ENCODE data around the gene DTWD2. TPM values are rescaled to one million over a fixed set of nuclear protein-coding genes. Genes with fewer than 3 reads are reported as not detected.

DTWD2 gene
- total RNA-seq, 4 donors from 2014 or later, result 1.5 to 42.1 (median 15.9) TPM

DNA sequence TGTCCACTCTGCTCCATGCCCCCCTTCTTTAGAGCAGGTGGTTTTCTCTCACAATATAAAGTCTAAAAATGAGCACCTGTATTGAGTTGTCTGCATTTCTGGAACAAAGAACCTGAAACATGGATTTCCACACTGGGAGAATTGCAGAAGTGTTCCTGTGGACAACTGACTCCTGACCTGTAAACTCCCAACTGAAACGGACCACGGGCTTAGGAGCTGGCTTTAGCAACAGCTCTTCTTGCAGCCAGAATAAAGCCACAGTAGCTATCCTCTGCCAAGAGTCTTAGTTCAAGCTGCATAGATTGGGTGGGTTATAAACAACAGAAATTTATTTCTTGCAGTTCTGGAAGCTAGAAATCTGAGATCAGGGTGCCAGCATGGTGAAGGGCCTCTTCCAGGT, 194.7 kb downstream of the DTWD2 start:
- intact Hi-C loops (cut with DNase I; ENCODE audit: low total_unique reads), result no loop called here
- Histone ChIP-seq H3K36me3 (no peaks in the 10 kb centered on the region), H3K4me1 (no peaks in the 10 kb centered on the region), H3K9me3 (no peaks in the 10 kb centered on the region), H3K4me3 (no peak overlapping the region), H3K27ac (no peak overlapping the region), H3K27me3 (no peaks in the 10 kb centered on the region)
- TF ChIP-seq CTCF (IDR thresholded peaks at IDR 0.05) (no peak), POLR2A (IDR thresholded peaks at IDR 0.05) (no peak)
- DNase-seq, result no peak

GRCh38 chr5:118793091-118793490, 195.3 kb downstream of the DTWD2 start:
- intact Hi-C loops (cut with DNase I; ENCODE audit: low total_unique reads), result no loop called here
- Histone ChIP-seq H3K36me3 (no peaks in the 10 kb centered on the region), H3K9me3 (no peaks in the 10 kb centered on the region), H3K4me3 (no peak overlapping the region), H3K4me1 (no peaks in the 10 kb centered on the region), H3K27me3 (no peaks in the 10 kb centered on the region), H3K27ac (no peak overlapping the region)
- TF ChIP-seq CTCF (IDR thresholded peaks at IDR 0.05) (no peak), POLR2A (IDR thresholded peaks at IDR 0.05) (no peak)
- no peak for DNase-seq

DNA sequence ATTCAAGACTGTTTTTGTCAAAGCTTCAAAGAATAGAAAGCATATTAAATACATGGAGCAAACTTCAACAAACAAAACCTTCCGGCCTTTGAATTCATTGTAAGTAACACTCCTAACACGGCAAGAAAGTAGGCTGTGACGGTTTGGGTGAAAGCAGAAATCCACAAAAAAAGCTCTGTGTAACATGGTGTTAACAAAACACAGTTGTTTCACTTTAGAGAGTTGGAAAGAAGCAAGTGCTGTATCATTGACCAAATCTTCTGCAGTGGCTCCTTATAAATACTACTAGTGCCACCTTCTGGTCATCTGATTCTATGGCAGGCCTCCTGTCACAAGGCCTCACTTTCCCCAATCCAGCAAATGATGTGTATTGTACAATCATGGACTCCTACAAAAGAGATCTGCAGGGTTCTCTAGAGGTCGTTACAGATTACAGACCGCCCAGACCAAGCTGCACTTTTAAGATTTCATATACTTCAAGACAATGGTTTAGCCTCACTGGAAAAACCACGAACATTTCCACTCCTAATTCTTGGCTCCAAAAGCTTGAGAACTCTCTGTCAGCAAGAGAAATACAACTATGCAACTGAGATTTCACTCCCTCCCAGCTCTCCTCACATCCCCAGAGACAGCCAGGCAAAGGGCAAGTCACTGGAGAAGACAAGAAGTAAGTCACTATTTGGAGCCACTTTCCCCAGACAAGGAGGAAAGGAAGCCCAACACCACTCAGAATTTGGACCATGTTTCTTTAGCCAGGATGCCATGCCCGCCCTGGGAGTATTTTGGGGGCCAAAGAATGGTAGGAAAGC, 196.2 kb downstream of the DTWD2 start:
- intact Hi-C loops (cut with DNase I; ENCODE audit: low total_unique reads), result no loop called here
- peak in 1 of 2 donors; percentile 16 for DNase-seq
- peak overlapping the region in 1 of 2 donors; percentile 47 for H3K27ac ChIP-seq
- no peaks in the 10 kb centered on the region for H3K4me1 ChIP-seq
- TF ChIP-seq POLR2A (IDR thresholded peaks at IDR 0.05) (no peak), CTCF (IDR thresholded peaks at IDR 0.05) (peak; percentile 54 to 75 (median 66))
- no peaks in the 10 kb centered on the region for H3K36me3 ChIP-seq
- H3K4me3 ChIP-seq, result no peak overlapping the region
- H3K9me3 ChIP-seq, result no peaks in the 10 kb centered on the region
- no peaks in the 10 kb centered on the region for H3K27me3 ChIP-seq

- no peak for TF ChIP-seq CTCF (IDR thresholded peaks at IDR 0.05)
- no peak for TF ChIP-seq POLR2A (IDR thresholded peaks at IDR 0.05)
- H3K9me3 ChIP-seq, result no peaks in the 10 kb centered on the region
- no peak for DNase-seq
- H3K4me3 ChIP-seq, result no peak overlapping the region
- no peaks in the 10 kb centered on the region for H3K27me3 ChIP-seq
- no peaks in the 10 kb centered on the region for H3K36me3 ChIP-seq
- H3K4me1 ChIP-seq, result no peaks in the 10 kb centered on the region
- intact Hi-C loops (cut with DNase I; ENCODE audit: low total_unique reads), result no loop called here
- no peak overlapping the region for H3K27ac ChIP-seq
These were observed 199.0 kb downstream of the DTWD2 start for GRCh38 chr5:118789366-118789765.

- intact Hi-C loops (cut with DNase I; ENCODE audit: low total_unique reads), result no loop called here
- Histone ChIP-seq H3K27me3 (no peaks in the 10 kb centered on the region), H3K4me1 (no peaks in the 10 kb centered on the region), H3K4me3 (no peak overlapping the region), H3K9me3 (no peaks in the 10 kb centered on the region), H3K27ac (no peak overlapping the region), H3K36me3 (no peaks in the 10 kb centered on the region)
- DNase-seq, result no peak
- no peak for TF ChIP-seq CTCF (IDR thresholded peaks at IDR 0.05)
- TF ChIP-seq POLR2A (IDR thresholded peaks at IDR 0.05), result no peak
These were observed 200.0 kb downstream of the DTWD2 start for GRCh38 chr5:118788351-118788750.

Small RNA genes lying within 50 kb of the gene (microRNA-seq; reads per million reads assigned to microRNA genes)
- gene MIR1244-2 (ENCODE audit: borderline microRNAs expressed, borderline replicate concordance), result not detected

Small RNA genes lying within 50 kb of the gene (small RNA-seq; reads per million reads assigned to genes)
- not detected for gene RNU6-373P

Other genes with a start within 250 kb of the DTWD2 start
- gene DMXL1, start 82.5 kb upstream of the DTWD2 start, total RNA-seq, result 100 to 1,000 TPM in 1 of 4 donors, 10 to 100 TPM in 3; 24.4 to 119 (median 56.1) TPM

Measured in uterus (tissue), 4 donors.